NK-92 treated with Interleukin-12 subunit alpha and Interleukin-12 subunit beta, amount 100 ng/mL, for 24 hours (cell line): ENCODE data around the gene GRIN2A.

Experiments
- DNase-seq: peaks from one replicate; lab custom pipeline; 2025; lab: John Stamatoyannopoulos, UW

Gene GRIN2A

GRCh38 chr16:10181196-10182162 lies 749 bp downstream of the GRIN2A start:
- no peak for DNase-seq

- no peak for DNase-seq
Observed at GRCh38 chr16:10180771-10181163, 1.5 kb downstream of the GRIN2A start.

GRCh38 chr16:10180042-10180770 lies 2.0 kb downstream of the GRIN2A start:
- DNase-seq: no peak

GRCh38 chr16:10178526-10178925 lies 3.7 kb downstream of the GRIN2A start:
- no peak for DNase-seq

DNA sequence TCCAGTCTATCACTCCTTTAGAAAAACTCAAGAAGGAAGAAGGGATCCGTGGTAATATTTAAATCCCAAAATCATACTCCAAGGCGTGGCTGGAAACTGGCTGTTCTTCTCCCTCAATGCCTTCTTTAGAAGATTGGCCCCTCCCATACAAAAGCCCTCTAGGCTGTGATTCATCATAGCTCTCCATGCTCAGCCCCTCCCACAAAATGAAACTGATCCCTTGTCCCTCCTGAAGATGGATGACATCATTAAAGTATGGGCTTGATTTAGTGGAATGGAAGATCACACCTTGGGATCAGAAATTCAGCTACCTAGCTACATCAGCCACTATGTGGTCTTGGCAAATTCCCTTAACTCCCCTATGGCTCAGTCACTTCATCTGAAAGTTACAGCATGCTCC lies 4.1 kb downstream of the GRIN2A start:
- DNase-seq: no peak

- DNase-seq: no peak
Observed at GRCh38 chr16:10172848-10173655, 9.2 kb downstream of the GRIN2A start.

GRCh38 chr16:10171221-10171620 lies 11.0 kb downstream of the GRIN2A start:
- DNase-seq: no peak

DNA sequence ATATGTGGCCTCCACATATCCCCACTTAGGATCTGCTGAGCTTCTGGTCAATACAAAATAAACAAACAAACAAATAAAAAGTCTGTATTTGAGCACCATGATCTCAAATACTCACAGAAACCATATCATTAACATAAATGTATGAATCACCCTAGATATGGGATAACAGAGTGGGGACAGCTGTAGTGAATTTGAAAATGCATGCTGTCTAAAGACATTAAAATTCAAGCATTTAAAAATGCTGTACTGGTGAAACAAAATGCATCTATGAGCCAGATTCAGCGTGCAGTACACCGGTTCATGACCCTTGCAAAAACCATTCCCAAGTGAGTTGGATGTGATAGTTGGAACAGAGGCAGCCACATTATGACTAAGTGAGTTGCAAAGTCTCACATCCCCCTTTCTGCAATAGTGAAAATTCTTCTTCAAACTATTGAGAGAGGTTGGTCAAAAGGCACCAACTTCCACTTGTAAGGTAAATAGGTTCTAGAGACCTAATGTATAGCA lies 12.3 kb downstream of the GRIN2A start:
- DNase-seq: no peak

DNA sequence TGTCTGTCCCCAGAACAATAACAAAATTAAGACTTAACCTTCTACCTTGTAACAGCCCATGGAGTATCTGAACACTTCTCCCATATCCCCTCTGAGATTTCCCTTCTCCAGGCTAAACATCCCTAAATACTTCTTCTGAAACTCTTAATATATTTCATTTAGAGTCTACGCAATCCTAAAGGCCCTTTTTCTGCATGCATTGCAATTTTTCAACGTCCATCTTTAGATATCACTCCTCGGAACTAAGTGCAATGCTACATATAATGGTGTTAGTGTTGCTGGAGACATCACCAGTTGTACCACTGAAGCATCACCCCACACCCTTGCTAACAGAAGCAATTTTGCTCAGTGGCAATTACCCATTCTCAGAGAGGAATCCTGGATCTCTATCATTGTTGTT lies 13.2 kb downstream of the GRIN2A start:
- no peak for DNase-seq

- DNase-seq: no peak
Observed at GRCh38 chr16:10168258-10168657, 14.0 kb downstream of the GRIN2A start.

DNA sequence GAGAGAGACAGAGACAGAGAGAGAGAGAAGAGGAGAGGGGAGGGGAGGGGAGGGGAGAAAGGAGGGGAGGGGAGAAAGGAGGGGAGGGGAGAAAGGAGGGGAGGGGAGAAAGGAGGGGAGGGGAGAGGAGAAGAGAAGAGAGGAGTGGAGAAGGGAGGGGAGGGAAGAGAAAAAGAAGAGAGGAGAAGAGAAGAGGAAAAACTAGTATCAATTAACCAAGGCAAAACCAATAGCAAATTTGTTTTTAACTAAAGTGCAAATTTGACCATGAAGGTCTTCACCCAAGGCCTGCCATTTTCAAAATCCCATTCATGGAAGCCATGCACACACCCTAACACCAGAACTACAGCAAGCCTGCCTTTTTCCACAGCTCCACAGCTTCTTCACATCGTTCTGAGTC lies 16.6 kb downstream of the GRIN2A start:
- DNase-seq: no peak

DNA sequence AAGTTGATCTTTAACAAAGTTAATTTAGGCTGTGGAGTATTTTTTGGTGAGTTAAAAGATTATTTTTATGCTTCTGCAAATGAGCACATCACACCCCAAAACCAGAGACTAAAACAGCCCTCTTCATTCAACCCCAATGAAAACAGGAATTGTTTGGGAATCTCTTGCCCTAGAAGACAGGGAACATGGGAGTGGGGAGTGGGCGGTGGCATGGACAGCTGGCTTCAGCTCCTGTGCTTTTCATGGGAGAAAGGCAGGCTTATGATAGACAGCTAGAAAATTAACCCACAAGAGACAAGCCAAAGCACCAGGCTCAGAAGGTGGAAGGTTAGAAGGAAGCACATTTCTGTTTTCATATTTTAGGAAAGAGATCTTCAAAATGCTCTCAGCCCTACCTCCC lies 19.2 kb downstream of the GRIN2A start:
- no peak for DNase-seq

- no peak for DNase-seq
Observed at GRCh38 chr16:10156099-10156498, 26.1 kb downstream of the GRIN2A start.

GRCh38 chr16:10154389-10154788 lies 27.8 kb downstream of the GRIN2A start:
- DNase-seq: no peak

DNA sequence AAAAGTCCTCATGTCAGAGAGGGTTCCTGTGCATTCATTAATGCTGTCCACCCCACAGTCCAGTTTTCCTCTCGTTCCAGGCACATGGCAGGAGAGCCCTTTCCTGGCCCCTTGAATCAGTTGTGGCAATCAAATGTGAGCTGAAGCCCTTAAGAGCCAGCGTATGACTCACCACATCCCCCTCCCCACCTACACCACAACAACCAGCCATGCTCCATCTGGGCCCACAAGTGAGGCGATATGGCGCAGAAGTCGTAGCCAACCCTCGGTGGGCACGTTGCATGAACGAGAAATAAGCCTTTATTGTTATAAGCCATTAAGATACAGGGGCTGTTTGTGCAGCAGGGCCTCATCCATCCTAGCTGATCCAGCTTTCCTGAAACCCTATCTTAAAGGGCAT lies 28.2 kb downstream of the GRIN2A start:
- DNase-seq: no peak

DNA sequence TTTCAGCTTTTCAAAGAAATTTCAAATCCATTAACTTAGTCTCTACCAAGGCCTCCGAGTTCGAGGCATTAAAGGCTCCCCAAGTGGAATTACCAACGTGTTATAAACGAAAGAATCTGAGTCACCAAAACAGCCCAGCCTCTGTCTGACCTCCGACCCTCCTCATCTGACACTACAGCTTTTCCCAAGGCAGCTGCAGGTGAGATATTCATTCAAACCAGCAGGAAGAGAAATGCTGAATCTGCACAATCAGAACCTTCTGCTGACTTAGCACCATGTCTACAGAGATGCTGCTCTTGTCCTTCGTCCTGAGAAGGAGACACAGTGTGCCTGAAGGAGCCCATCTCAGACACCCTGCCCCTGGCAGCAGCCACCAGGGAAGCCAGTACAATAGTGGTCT lies 30.5 kb downstream of the GRIN2A start:
- no peak for DNase-seq

DNA sequence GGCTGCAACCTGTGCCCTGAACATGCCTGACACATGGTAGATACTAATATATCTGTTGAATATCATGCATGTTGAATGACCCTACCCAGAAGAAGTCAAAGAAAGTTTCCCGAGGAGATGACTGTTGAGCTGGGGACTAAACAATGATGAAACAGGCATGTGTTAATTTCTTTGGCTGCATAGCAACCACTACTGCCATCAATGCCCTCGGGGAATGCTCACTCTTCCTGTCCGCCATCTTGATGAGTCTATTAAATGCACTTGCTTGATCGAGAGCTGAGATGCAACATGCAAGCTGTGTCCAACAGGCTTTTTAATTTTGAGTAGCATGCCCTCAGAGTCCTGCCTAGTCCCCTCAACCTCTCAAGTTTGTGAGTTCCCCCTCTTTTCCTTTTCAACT lies 31.3 kb downstream of the GRIN2A start:
- DNase-seq: no peak

- no peak for DNase-seq
Observed at GRCh38 chr16:10145542-10146035, 36.6 kb downstream of the GRIN2A start.

- no peak for DNase-seq
Observed at GRCh38 chr16:10141671-10142070, 40.6 kb downstream of the GRIN2A start.

- DNase-seq: no peak
Observed at GRCh38 chr16:10138881-10139280, 43.3 kb downstream of the GRIN2A start.

DNA sequence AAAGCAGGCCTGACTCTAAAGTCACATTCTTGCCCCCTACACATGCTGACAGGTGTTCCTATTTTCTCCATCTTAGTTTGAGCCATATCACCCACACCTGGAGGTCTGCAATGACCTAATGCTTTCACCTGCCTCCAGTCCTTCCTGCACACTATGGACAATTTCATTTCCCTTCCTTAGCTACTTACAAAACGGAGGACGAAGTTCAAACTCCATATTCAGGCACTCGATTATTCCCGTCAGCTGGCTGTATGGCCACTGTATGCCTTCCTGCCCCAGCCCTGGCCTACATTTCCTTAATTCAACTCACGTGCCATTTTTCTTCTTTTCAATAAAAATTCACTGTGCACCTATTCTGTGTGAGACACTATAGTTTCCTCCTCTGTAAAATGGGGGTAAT lies 44.9 kb downstream of the GRIN2A start:
- DNase-seq: no peak

GRCh38 chr16:10136916-10137315 lies 45.3 kb downstream of the GRIN2A start:
- DNase-seq: no peak
